CD4-positive, alpha-beta T cell treated with Interleukin-4 for 4 hours (primary cell): ENCODE data around the gene PAX7.
A peak's percentile ranks its signal among the peaks of the same experiment; 100 is the strongest.
"Not testable (repeated sequence)": the region's sequence is repeated elsewhere in the genome, so short reads cannot be mapped to it uniquely, and the experiment has no call there.

Source experiments
- DNase-seq: peaks from one replicate; pipeline ENCODE4 v3.0.0-alpha.2; 2020

The PAX7 gene

GRCh38 chr1:18630511-18631495 is at the start of gene PAX7:
Gene PAX7, plus strand, starts transcription at chr1:18630846. Its CDS starts 758 bp downstream, at chr1:18631604.
- no peak for DNase-seq

GRCh38 chr1:18581420-18581880 is 49.2 kb upstream of the PAX7 start:
- no peak for DNase-seq

DNA sequence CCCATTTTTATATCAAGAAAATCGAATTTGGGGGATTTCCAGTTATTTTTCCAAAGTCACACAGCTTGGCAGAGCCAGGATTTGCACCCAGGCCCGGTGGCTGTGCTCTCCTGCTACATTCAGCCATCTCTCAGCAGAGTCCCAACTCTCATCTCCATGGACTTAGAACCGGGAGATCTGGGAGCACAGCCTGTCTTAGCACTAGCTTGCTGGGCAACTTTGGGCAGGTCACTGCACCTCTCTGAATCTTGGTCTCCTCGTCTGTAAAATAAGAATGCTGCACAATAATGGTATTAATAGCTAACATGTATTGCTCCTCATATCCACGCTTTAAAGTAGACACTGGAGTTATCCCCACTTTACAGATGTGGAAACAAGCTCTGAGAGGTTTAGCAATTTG is 47.8 kb upstream of the PAX7 start:
- DNase-seq: no peak

- no peak for DNase-seq
Measured at GRCh38 chr1:18583326-18583941, 47.2 kb upstream of the PAX7 start.

- not testable (repeated sequence) for DNase-seq
Measured at GRCh38 chr1:18586016-18586415, 44.6 kb upstream of the PAX7 start.

- no peak for DNase-seq
Measured at GRCh38 chr1:18588093-18588492, 42.6 kb upstream of the PAX7 start.

- no peak for DNase-seq
Measured at GRCh38 chr1:18592368-18592767, 38.3 kb upstream of the PAX7 start.

- DNase-seq: peak; percentile 11
Measured at GRCh38 chr1:18597160-18598042, 33.2 kb upstream of the PAX7 start.

DNA sequence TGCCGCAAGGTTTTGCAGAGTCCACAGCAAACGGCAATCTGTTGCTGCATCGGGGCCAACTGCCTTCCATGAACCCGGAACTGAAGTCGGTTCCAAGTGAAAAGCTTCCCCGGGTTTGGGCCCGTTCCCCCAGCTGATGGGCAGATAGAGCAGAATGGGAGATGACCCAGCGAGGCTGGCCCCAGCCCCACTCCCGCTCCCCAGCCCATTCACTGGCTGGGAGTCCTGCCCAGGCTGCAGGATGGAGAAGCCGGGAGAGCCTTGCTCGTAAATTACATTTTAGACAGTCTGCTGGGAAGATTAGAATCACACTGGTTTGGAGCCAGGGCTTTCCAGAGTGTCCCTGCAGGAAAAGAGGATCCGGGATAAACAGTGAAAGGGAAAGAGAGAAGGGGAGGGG is 31.6 kb upstream of the PAX7 start:
- no peak for DNase-seq

GRCh38 chr1:18599704-18600103 is 30.9 kb upstream of the PAX7 start:
- no peak for DNase-seq

- DNase-seq: no peak
Measured at GRCh38 chr1:18602533-18603211, 28.0 kb upstream of the PAX7 start.

GRCh38 chr1:18603212-18603852 is 27.3 kb upstream of the PAX7 start:
- no peak for DNase-seq

- DNase-seq: no peak
Measured at GRCh38 chr1:18606443-18607288, 24.0 kb upstream of the PAX7 start.

GRCh38 chr1:18607289-18607760 is 23.3 kb upstream of the PAX7 start:
- DNase-seq: no peak

DNA sequence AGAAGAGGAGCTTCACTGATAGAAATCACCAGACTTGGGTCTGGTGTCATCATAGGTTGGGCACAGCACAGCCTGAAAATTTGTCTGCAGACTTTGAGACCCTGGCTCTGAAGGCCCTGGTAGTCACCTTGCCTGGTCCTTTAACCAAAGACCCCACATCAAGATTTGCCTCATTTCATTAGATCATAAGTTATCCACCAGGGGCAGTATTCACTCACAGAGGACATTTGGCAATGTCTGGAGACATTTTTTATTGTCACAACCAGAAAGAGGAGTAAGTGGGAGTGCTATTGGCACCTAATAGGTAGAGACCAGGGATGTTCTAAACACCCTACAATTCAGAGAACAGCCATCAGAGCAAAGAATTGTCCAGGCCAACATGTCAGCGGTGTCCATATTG is 22.1 kb upstream of the PAX7 start:
- no peak for DNase-seq

- DNase-seq: no peak
Measured at GRCh38 chr1:18611311-18611710, 19.3 kb upstream of the PAX7 start.

- no peak for DNase-seq
Measured at GRCh38 chr1:18612073-18612472, 18.6 kb upstream of the PAX7 start.

DNA sequence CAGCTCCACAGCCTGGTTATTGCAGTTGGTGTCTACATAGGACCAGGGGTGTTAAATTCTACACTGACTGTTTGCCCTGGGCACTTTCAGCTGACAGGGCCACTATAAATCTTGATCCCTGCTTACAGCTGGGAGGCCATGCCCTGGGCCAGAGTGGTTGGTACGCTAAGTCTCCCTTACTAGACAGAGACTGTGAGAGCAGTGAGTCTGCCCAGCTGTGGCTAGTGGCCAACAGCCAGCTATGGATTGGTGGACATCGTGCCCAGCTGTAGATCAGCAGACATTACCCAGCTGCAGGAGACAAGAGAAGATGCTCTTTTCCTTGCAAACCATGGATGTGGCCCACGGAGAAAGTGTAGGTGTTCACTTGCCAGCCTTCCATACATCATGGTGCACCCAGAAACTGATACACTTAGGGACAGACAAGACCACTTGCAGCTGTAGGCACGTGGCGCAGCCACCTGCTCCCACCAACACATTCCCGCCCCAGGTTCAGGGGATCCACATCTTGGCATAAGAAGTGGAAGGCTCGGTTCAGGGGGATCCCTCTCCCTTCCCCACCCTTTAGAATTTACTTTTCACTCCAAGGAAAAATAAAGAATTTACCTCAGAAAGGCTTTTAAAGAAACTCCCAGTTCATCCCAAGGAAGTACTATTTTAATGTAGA is 16.4 kb upstream of the PAX7 start:
- no peak for DNase-seq

GRCh38 chr1:18618546-18619466 is 11.8 kb upstream of the PAX7 start:
- DNase-seq: no peak
